MM.1S (cell line): ENCODE data around the gene CYP2C9.

Experiments
- DNase-seq: peaks from one replicate; pipeline ENCODE4 v3.0.0-alpha.2; 2015
- H2AFZ ChIP-seq: fragments of 300-600 bp; sonication (generic); 2 replicates; pipeline ENCODE4 v1.6.0; 2016; ENCODE audit warnings: antibody characterized with exemption, low read length
- H3F3A ChIP-seq: fragments of 300-600 bp; sonication (generic); 2 replicates; pipeline ENCODE4 v1.6.1; 2016; ENCODE audit warnings: mild to moderate bottlenecking, antibody characterized with exemption, low read length, moderate library complexity, mixed read lengths; ENCODE audit not compliant: insufficient read depth
- H3K27ac ChIP-seq: fragments of 300-600 bp; sonication (generic); 2 replicates; pipeline ENCODE4 v1.5.1; 2016; ENCODE audit warnings: mild to moderate bottlenecking, low read length
- H3K27me3 ChIP-seq: fragments of 300-600 bp; sonication (generic); replicated peaks from 2 replicates; pipeline ENCODE4 v1.6.0; 2016; ENCODE audit warnings: low read length; ENCODE audit not compliant: insufficient read depth
- H3K36me3 ChIP-seq: fragments of 300-600 bp; sonication (generic); replicated peaks from 2 replicates; pipeline ENCODE4 v1.6.1; 2016; ENCODE audit warnings: mild to moderate bottlenecking, low read length, mixed read lengths; ENCODE audit not compliant: insufficient read depth
- H3K4me1 ChIP-seq: fragments of 300-600 bp; sonication (generic); 2 replicates; pipeline ENCODE4 v1.6.1; 2016; ENCODE audit warnings: low read length, mixed read lengths
- H3K4me2 ChIP-seq: fragments of 300-600 bp; sonication (generic); 2 replicates; pipeline ENCODE4 v1.6.0; 2016; ENCODE audit warnings: low read depth, low read length
- H3K4me3 ChIP-seq: fragments of 300-600 bp; sonication (generic); 2 replicates; pipeline ENCODE4 v1.5.1; 2016; ENCODE audit warnings: low read length, mixed read lengths
- H3K79me2 ChIP-seq: fragments of 300-600 bp; sonication (generic); 2 replicates; pipeline ENCODE4 v1.6.1; 2016; ENCODE audit warnings: mixed run types, low read length, mixed read lengths
- H3K9ac ChIP-seq: fragments of 300-600 bp; sonication (generic); 2 replicates; pipeline ENCODE4 v1.6.1; 2016; ENCODE audit warnings: low read length, mixed read lengths
- H3K9me2 ChIP-seq: fragments of 300-600 bp; sonication (generic); replicated peaks from 2 replicates; pipeline ENCODE4 v1.6.1; 2016; ENCODE audit warnings: mild to moderate bottlenecking, low read length, mixed read lengths; ENCODE audit not compliant: insufficient read depth
- H3K9me3 ChIP-seq: fragments of 300-600 bp; sonication (generic); replicated peaks from 2 replicates; pipeline ENCODE4 v1.6.1; 2016; ENCODE audit warnings: mild to moderate bottlenecking, low read length, mixed read lengths; ENCODE audit not compliant: insufficient read depth
- H4K20me1 ChIP-seq: fragments of 300-600 bp; sonication (generic); 2 replicates; pipeline ENCODE4 v1.6.1; 2016; ENCODE audit warnings: mild to moderate bottlenecking, low read length, moderate library complexity, mixed read lengths; ENCODE audit not compliant: insufficient read depth
- CTCF ChIP-seq: fragments of 300-600 bp; sonication (generic); IDR thresholded peaks from 2 replicates; pipeline ENCODE4 v1.5.1; 2016; ENCODE audit warnings: antibody characterized with exemption, low read length, mixed read lengths
- EZH2 ChIP-seq: fragments of 300-600 bp; sonication (generic); optimal IDR thresholded peaks from 2 replicates; pipeline ENCODE3; 2017; ENCODE audit warnings: low read depth, mild to moderate bottlenecking, antibody characterized with exemption, low read length, mixed read lengths
- EZH2phosphoT487 ChIP-seq: fragments of 300-600 bp; sonication (generic); IDR thresholded peaks from 2 replicates; pipeline ENCODE4 v1.6.1; 2018; ENCODE audit warnings: antibody characterized with exemption, low read length

Gene CYP2C9

GRCh38 chr10:95034401-95034800 is 95.9 kb downstream of the CYP2C9 start:
- H3F3A ChIP-seq = no peaks in the 10 kb centered on the region
- no peak overlapping the region for H2AFZ ChIP-seq
- no peaks in the 10 kb centered on the region for H3K9me2 ChIP-seq
- TF ChIP-seq CTCF = no peak
- no peak for TF ChIP-seq EZH2phosphoT487
- no peak for TF ChIP-seq EZH2
- H3K36me3 ChIP-seq = no peaks in the 10 kb centered on the region
- H3K9ac ChIP-seq = no peak overlapping the region
- H3K4me2 ChIP-seq = no peak overlapping the region
- H3K27me3 ChIP-seq = no peaks in the 10 kb centered on the region
- H3K9me3 ChIP-seq = no peaks in the 10 kb centered on the region
- no peaks in the 10 kb centered on the region for H4K20me1 ChIP-seq
- no peaks in the 10 kb centered on the region for H3K79me2 ChIP-seq
- H3K27ac ChIP-seq = no peak overlapping the region
- DNase-seq = no peak
- no peak overlapping the region for H3K4me3 ChIP-seq
- no peaks in the 10 kb centered on the region for H3K4me1 ChIP-seq

GRCh38 chr10:95035332-95036295 is 97.2 kb downstream of the CYP2C9 start:
- Histone ChIP-seq H3K27me3 (no peaks in the 10 kb centered on the region), H3K79me2 (no peaks in the 10 kb centered on the region), H3K4me1 (no peaks in the 10 kb centered on the region), H3K9ac (no peak overlapping the region), H3K9me3 (no peaks in the 10 kb centered on the region), H3K27ac (no peak overlapping the region), H4K20me1 (no peaks in the 10 kb centered on the region), H3K4me2 (no peak overlapping the region), H3K4me3 (no peak overlapping the region), H2AFZ (no peak overlapping the region), H3K9me2 (no peaks in the 10 kb centered on the region), H3K36me3 (no peaks in the 10 kb centered on the region), H3F3A (no peaks in the 10 kb centered on the region)
- DNase-seq = no peak
- TF ChIP-seq EZH2 (no peak), CTCF (no peak), EZH2phosphoT487 (no peak)

- no peaks in the 10 kb centered on the region for H3K9me2 ChIP-seq
- no peaks in the 10 kb centered on the region for H3K27me3 ChIP-seq
- H3K4me2 ChIP-seq = no peak overlapping the region
- TF ChIP-seq EZH2 (no peak), EZH2phosphoT487 (no peak), CTCF (no peak)
- DNase-seq = no peak
- H3K27ac ChIP-seq = no peak overlapping the region
- no peaks in the 10 kb centered on the region for H3F3A ChIP-seq
- H3K79me2 ChIP-seq = no peaks in the 10 kb centered on the region
- H4K20me1 ChIP-seq = no peaks in the 10 kb centered on the region
- no peaks in the 10 kb centered on the region for H3K36me3 ChIP-seq
- H3K9me3 ChIP-seq = no peaks in the 10 kb centered on the region
- no peaks in the 10 kb centered on the region for H3K4me1 ChIP-seq
- no peak overlapping the region for H3K4me3 ChIP-seq
- H2AFZ ChIP-seq = no peak overlapping the region
- no peak overlapping the region for H3K9ac ChIP-seq
Measured at GRCh38 chr10:95039281-95039680, 100.8 kb downstream of the CYP2C9 start.
